HuH-7.5 (cell line): ENCODE results near the gene PTBP1.

Source experiments
- DNase-seq: peaks from one replicate; pipeline ENCODE4 v3.0.0; 2011; ENCODE audit warnings: low spot score

PTBP1 gene

DNA sequence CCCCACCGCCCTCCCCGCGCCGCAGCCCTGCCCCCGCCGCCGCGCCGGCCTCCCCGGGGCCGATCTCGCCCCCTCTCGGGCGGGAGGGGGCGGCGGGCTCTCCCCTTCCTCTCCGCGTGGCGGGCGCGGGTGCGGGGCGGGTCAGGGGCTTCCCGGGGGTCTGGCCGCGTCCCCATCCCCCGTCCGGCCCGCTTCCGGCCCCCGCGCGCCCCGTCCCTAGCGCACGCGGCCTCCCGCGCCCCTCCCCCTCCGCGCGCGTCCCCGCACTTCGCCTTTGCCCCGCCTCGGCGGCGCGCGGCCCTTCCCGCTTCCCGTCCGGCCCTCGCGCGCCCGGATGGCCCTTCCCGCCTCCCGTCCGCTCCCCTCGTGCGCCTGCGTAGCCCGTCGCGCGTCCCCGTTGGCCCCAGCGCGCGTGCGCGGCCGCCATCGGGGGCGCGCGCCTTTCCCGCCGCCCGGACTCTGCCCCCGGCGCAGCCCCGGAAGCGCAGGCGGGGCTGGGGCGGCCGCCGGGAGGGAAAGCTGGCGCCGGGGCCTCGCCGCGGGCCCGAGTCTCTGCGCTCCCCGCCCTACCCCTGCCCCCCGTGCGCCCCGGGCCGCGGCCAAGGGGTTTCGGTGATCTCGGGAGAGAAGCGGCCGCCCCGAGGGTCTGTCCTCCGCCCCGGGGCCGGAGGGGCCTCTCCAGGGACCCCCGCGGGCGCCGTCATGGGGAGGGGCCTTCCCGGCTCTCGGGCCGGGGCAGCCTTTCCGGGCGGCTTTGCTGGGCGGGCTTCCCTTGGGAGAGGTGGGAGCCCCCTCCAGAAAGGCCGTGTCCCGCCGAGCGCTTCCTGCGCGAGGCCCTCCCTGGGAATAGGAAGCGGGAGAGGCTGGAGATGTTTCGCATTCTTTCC, 519 bp downstream of the PTBP1 start:
- DNase-seq, result peak; percentile 98

- peak; percentile 85 for DNase-seq
Observed at GRCh38 chr19:798415-799075, 1.3 kb downstream of the PTBP1 start.

DNA sequence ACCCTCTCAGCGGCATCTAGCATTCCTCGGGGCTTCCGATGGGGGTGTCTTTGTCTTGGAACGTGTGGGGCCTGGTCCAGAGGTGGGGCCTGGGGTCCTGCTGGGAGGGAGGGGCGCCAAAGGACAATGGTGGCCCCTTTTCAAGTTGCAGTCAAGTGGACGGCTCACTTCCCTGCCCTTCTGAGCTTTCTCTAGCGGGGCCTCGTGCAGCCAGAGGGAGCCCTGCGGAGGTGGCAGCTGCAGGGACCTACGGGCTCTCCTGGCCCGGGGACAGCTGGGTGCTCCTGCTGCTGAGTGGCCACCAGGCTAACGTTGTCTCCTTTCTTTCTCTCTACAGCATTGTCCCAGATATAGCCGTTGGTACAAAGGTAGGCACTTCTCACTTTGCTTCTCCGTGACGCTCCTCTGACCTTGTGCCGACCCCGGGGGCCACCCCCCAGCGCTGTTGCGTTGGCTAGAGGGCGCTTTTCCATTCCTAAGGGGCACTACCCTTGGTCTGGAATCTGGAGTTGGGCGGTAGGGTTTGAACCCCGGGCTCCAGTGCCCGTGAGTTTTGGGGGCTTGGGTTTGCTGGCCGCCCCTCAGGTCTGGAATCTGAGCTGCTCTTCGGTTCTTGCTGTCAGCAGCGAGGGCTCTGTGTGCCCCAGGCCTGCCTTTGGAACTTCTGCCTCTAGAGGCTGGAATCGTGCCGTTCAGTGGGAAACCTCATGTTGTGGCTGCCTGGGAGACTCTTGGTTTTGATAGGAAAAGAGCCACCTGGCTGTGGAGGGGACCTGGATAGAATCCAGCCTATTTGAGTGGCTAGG, 2.0 kb downstream of the PTBP1 start:
- peak; percentile 63 for DNase-seq

DNA sequence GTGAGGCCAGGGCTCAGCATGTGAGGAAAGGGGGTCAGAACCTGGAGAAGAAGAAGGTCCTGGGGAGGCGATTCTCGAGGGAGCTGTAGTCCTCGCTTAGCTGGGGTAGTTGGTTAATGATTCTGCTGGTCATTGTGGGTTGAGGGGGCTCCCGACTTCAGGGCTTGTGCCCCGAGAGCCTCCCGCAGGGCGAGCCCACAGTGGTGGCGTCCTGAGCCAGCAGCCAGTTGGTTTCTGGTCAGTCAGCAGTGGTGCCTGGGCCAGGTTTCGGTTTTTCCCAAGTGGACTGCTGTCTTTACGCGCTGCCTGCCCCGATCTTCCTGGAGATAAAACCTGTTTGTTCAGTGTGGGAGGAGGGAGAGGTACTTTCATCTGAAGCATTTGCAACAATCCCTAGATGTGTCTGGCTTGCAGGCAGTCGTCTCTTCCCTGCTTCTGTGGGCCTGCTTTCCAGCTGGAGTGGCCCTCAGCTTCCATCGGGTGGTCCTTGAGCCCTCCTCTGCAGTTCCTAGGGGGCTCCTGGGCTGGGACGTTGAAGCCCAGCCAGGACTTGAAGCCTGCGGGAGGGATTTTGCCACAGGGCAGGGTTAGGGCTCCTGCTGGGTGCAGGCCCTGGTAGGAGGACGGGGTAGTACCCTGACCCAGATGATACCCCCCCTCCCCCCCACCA, 3.2 kb downstream of the PTBP1 start:
- peak; percentile 66 for DNase-seq

DNA sequence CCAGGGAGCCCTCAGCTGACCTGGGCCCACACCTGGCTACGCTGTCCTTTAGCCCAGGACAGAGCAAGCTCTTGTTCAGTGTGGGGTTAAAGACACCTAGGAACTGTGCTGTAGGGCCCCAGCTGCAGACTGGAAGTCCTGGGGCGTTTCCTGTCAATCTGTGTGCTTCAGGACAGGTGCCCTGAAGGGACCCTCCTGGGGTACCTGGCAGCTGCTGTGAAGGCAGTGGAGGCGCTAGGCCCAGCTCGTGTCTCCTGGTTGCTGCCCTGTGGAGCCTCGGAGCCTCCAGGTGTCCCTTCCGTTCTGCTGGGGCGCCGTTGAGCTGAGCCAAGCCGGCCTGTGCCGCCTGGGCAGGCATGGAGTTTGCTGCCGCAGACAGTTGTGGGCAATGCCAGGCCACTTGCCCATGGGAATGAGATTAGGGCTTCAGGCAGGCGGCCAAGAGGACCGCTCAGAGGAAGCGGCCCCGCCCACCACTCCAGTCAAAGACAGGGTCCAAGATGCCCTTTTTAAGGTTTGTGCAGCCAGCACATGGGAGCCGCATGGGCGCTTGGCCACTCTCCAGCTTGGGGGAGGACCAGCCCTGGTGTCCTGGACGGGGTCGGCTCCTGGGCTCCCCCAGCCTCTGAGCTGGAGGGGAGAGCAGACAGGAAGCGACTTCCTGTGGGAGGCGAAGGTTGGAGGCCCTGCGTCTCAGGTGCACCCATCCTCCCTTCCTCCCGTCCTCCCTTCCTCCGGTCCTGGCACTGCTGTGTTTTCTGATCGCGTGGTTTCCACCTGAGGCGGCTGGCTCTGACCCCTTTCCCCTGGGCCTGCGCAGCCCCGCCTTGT, 4.0 kb downstream of the PTBP1 start:
- no peak for DNase-seq

DNA sequence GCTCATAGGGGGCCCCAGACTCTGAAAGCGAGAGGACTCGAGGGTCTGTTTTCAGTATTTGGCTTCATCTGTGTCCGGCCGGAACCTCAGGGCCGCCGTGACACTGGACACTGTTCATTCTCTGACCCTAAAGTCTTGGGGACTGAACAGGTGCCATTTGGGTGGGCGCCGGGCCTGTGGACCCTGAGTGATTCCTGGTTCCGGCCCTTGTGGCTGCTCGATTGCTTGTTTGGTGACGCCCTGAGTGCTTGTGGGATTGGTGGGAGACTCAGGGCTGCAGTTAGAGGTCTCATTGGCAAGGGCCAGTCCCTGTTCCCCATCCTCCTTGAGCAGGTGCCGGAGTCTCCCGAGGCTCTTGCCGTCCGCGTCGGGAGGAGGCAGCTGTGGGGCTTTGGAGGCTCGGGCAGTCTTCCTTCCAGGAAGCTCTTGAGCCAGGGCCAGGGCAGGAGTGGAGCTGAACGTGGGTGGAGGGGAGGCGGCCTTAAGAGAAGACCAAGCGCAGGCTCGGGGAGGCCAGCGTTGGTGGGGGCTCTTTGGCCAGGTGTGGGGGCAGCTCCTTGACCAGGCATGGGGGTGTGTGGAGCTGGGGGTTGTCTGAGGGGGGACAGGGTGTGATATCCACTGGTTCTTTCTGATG, 4.7 kb downstream of the PTBP1 start:
- DNase-seq, result peak; percentile 32

GRCh38 chr19:802498-803098, 5.3 kb downstream of the PTBP1 start:
- peak; percentile 56 for DNase-seq

DNA sequence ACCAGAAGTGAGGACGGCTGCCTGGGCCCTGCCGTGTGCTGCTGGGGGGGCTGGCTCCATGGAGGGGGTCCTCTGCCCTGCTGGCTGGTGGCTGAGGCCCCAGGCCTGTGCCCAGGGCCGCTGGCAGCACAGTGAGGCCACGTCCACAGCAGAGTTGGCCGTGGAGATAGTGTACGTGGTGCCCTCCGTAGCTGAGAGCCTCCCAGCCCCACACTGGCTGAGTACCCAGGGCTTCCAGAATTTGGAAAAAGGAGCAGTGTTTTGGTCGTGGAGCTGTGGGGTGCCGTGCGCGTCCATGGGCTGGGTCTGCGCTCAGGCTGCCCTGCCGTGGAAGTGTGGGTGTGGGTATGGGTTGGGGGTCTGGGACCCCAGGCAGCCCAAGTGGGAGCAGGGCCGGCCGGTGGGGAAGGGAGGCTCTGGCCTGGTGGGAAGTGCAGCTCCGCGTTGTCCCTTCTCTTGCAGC, 5.9 kb downstream of the PTBP1 start:
- peak; percentile 27 for DNase-seq

DNA sequence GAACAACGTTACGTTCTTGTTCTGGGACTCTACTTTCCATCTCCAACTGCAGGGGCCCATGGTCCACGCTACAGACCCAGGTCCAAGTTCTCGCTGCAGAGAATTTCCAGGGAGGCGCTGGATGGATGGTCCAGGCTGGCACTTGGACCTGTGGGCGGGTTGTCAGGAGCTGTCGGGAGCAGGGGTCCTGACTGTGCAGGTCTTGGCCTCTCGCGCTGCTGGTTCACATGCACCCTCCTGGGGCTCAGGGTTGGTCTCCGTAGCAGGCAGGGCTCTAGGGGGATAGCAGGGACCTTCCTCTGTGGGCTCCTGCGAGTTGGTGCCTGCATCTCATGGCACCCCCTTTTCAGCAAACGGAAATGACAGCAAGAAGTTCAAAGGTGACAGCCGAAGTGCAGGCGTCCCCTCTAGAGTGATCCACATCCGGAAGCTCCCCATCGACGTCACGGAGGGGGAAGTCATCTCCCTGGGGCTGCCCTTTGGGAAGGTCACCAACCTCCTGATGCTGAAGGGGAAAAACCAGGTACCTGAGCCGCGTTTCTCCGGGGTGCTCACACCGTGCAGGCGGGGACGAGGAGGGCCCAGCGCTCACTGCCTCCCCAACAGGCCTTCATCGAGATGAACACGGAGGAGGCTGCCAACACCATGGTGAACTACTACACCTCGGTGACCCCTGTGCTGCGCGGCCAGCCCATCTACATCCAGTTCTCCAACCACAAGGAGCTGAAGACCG, 6.6 kb downstream of the PTBP1 start:
- DNase-seq, result peak; percentile 40

DNA sequence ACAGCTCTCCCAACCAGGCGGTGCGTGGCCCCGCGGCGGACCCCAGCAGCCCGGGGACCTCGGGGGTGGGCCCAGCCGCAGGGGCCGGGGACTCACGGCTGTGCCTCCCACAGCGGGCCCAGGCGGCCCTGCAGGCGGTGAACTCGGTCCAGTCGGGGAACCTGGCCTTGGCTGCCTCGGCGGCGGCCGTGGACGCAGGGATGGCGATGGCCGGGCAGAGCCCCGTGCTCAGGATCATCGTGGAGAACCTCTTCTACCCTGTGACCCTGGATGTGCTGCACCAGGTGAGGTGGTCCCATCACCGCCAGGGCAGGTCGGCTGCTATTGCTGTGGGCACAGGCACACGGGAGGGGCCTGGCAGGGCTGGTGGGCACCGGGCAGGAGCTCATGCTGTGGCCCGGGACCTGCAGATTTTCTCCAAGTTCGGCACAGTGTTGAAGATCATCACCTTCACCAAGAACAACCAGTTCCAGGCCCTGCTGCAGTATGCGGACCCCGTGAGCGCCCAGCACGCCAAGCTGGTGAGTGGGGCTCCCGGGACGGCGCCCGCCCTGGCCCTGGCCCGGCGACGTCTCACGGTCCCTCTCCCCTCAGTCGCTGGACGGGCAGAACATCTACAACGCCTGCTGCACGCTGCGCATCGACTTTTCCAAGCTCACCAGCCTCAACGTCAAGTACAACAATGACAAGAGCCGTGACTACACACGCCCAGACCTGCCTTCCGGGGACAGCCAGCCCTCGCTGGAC, 7.3 kb downstream of the PTBP1 start:
- DNase-seq, result no peak

DNA sequence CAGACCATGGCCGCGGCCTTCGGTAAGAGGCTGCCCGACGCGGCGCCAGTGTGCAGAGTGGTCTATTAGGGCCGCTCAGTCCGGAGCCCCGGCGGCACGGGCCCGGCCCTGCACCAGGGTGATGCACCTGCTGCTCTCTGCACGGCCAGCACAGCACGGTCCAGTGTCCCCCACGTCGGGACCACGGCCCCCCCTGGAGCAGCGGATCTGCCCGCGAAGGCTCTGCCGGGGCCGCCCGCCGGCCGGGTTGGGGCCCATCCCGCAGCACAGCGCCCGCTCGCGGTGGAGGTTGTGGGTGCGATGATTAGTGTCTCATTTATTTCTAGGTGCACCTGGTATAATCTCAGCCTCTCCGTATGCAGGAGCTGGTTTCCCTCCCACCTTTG, 7.9 kb downstream of the PTBP1 start:
- DNase-seq, result no peak

DNA sequence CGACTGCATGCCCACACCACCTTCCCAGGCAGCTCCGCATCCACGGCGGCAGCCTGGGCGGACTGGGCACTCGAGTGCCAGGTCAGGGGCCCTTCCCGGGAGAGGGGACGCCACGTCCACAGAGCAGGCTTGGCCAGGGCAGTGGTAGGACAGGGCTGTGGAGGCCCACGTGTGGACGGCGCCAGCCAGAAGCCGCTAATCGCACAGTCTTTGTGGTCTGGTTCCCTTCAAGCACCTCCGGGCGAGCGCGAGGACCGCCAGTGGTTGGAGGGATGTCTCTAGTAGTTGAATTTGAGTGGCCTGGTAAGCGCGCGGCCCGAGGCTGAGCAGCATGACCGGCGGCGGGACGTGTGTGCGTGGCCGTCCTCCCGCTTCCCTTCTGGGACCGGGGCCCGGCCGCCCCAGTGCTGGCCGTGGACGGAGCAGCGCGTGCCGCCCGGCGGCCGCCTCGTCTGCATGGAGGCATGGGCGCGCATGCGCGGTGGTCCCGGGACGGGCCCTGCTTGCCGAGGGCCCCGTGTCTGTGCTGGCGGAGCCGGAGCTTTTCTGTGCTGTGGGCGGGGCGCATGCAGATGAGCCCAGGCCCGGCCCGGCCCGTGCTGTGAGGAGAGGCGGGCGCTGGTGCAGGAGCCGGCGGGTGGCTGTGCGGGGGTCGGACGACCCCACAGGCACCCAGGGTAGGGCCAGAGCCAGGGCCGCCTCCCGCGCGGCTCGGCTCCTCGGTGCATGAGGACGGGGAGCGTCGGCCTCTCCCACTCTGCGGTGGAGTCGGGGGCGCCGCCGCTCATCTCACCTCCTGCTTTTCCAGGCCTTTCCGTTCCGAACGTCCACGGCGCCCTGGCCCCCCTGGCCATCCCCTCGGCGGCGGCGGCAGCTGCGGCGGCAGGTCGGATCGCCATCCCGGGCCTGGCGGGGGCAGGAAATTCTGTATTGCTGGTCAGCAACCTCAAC, 8.6 kb downstream of the PTBP1 start:
- DNase-seq, result peak; percentile 32

DNA sequence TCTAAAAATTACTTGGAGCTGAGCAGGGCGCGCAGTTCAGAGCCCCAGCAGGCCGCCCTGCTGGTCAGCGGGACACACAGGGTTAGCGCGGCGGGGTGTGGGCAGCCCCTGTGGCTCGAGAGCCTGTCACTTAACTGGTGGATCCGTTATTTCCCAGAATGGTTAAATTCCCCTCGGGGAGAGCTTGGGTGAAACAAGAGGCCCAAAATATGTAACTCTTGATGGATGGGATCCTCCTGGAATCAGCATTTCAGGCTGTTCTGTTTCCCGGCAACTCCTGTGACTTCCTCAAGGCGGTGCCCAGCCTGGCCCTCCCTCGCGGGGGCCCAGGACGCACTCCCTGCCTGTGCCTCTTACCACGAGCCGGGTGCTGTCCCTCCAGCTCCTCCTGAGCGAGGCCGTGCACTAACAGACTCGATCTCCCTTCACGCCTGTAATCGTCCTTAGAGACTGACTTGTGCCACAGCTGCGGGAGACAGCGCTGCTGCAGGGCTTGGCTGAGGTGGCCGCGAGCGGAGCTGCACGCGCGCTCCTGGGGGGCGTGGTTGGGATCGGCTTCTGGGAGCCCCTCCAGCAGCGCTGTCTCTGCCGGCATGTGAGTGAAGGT, 9.7 kb downstream of the PTBP1 start:
- DNase-seq, result peak; percentile 53

- DNase-seq, result peak; percentile 61
Observed at GRCh38 chr19:807627-808422, 10.6 kb downstream of the PTBP1 start.

DNA sequence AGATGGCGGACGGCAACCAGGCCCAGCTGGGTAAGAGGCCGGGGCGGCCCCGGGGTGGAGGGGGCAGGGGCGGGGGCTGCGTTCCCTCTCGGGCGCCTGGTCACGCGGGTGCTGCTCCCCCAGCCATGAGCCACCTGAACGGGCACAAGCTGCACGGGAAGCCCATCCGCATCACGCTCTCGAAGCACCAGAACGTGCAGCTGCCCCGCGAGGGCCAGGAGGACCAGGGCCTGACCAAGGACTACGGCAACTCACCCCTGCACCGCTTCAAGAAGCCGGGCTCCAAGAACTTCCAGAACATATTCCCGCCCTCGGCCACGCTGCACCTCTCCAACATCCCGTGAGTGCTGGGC, 11.1 kb downstream of the PTBP1 start:
- DNase-seq, result no peak

DNA sequence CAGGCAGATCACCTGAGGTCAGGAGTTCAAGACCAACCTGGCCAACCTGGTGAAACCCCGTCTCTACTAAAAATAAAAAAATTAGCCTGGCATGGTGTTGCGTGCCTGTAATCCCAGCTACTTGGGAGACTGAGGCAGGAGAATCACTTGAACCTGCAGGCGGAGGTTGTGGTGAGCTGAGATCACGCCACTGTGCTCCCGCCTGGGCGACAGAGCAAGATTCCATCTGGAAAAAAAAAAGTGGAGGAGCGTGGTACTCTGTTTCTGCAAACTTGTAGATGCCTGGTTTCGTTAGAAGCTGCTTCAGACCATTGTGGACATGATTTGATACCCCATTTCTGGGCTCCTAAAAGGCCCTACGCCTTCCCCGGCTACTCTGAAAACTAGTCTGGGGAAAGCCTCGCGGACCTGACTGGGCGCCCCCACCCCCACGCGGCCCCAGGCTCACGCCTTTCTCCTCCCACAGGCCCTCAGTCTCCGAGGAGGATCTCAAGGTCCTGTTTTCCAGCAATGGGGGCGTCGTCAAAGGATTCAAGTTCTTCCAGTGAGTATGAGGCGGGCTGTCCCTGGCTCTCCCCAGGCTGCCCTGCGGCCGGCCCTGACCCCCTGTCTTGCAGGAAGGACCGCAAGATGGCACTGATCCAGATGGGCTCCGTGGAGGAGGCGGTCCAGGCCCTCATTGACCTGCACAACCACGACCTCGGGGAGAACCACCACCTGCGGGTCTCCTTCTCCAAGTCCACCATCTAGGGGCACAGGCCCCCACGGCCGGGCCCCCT, 13.0 kb downstream of the PTBP1 start:
- DNase-seq, result peak; percentile 41
